Activated CD8-positive, alpha-beta T cell treated with anti-CD3 and anti-CD28 coated beads for 36 hours (primary cell): Measurements from ENCODE around the gene HES1. TPM values are rescaled to one million over a fixed set of nuclear protein-coding genes. Genes with fewer than 3 reads are reported as not detected.
A peak's percentile ranks its signal among the peaks of the same experiment; 100 is the strongest.
"Not testable (repeated sequence)": the region's sequence is repeated elsewhere in the genome, so short reads cannot be mapped to it uniquely, and the experiment has no call there.

Source experiments
- ATAC-seq: fragments of 200-7000 bp; cut with Tn5 transposase; one replicate; pipeline ENCODE4 v1.10.0; 2021; ENCODE audit warnings: mild to moderate bottlenecking, moderate library complexity
- CTCF ChIA-PET: fragments of 350-600 bp; sonication (Branson Sonifier 250); formaldehyde crosslinking; loops from one replicate; lab custom pipeline; 2021; ENCODE audit warnings: antibody characterized with exemption; lab: Charles Lee
- POLR2A ChIA-PET: fragments of 350-600 bp; sonication (Branson Sonifier 250); formaldehyde crosslinking; loops from one replicate; lab custom pipeline; 2021; ENCODE audit warnings: antibody characterized with exemption; lab: Charles Lee
- DNase-seq: peaks from one replicate; pipeline ENCODE4 v3.0.0-alpha.2; 2020
- H3K27ac Mint-ChIP-seq: one replicate; pipeline ENCODE4 v1.8.0; 2021; ENCODE audit warnings: mild to moderate bottlenecking, mixed read lengths
- H3K27me3 Mint-ChIP-seq: one replicate; pipeline ENCODE4 v1.8.0; 2021; ENCODE audit warnings: mixed read lengths
- H3K36me3 Mint-ChIP-seq: one replicate; pipeline ENCODE4 v1.8.0; 2021; ENCODE audit warnings: low read depth, mixed read lengths
- H3K4me1 Mint-ChIP-seq: one replicate; pipeline ENCODE4 v1.8.0; 2021; ENCODE audit warnings: low read depth, mixed read lengths
- H3K4me3 Mint-ChIP-seq: one replicate; pipeline ENCODE4 v1.8.0; 2021; ENCODE audit warnings: mild to moderate bottlenecking, moderate library complexity, mixed read lengths
- H3K9me3 Mint-ChIP-seq: one replicate; pipeline ENCODE4 v1.8.0; 2021; ENCODE audit warnings: mixed read lengths
- CTCF ChIP-seq: fragments of 200-600 bp; IDR thresholded peaks from one replicate; pipeline ENCODE4 v1.8.0; 2022; ENCODE audit warnings: antibody characterized with exemption, mild to moderate bottlenecking
- intact Hi-C: fragments of 100-400 bp; cut with micrococcal nuclease; formaldehyde crosslinking; loops from one replicate; pipeline ENCODE4 v1.10.0; 2022
- total RNA-seq, 2 experiments: library from RNA; stranded (reverse); gene quantifications; one replicate each; pipeline ENCODE4 v1.2.3, GENCODE V29; 2021

The HES1 gene
- total RNA-seq, 2 experiments from 2014 or later = not detected

- H3K4me3 Mint-ChIP-seq = no peak overlapping the region
- H3K27ac Mint-ChIP-seq = no peak overlapping the region
- H3K36me3 Mint-ChIP-seq = no peaks in the 10 kb centered on the region
- no peaks in the 10 kb centered on the region for H3K9me3 Mint-ChIP-seq
- ChIA-PET POLR2A (no interaction called here), CTCF (no interaction called here)
- intact Hi-C loops = no loop called here
- ATAC-seq = peak; percentile 77
- TF ChIP-seq CTCF = no peak
- peak; percentile 50 for DNase-seq
- peaks cover 9% of the 10 kb centered on the region for H3K27me3 Mint-ChIP-seq
- no peaks in the 10 kb centered on the region for H3K4me1 Mint-ChIP-seq
These were observed 46.4 kb upstream of the HES1 start for GRCh38 chr3:194089357-194090177.

- POLR2A ChIA-PET, ATAC-seq, H3K27me3 Mint-ChIP-seq, H3K27ac Mint-ChIP-seq, H3K36me3 Mint-ChIP-seq, H3K4me3 Mint-ChIP-seq, DNase-seq, H3K9me3 Mint-ChIP-seq, CTCF ChIA-PET, H3K4me1 Mint-ChIP-seq, intact Hi-C loops: not testable (repeated sequence)
These were observed 45.8 kb upstream of the HES1 start for GRCh38 chr3:194090178-194090555.

DNA sequence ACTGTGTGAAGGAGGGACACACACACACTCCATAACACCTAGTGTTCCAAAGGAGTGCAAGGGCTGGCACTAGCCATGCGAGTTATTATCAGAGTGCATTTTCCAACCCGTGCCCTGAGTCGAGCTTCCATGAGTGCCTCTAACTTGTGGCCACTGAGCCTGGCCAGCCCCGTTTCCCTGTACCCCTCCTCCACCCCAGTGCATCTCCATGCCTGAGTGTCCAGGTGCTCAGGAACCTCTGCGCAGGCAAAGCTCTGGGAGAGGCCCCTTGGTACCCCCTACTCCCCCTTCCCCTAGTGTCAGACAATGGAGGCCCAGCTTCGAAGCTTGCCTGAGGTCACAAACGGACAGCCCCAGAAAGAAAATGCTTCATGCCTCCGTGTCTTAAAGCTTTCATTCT, 45.2 kb upstream of the HES1 start:
- POLR2A ChIA-PET = interaction anchor here (0.7 kb wide), 1 partner anchor 27 kb away, joined by 3 read pairs; no protein-coding TSS in a partner anchor
- H3K9me3 Mint-ChIP-seq = no peaks in the 10 kb centered on the region

DNA sequence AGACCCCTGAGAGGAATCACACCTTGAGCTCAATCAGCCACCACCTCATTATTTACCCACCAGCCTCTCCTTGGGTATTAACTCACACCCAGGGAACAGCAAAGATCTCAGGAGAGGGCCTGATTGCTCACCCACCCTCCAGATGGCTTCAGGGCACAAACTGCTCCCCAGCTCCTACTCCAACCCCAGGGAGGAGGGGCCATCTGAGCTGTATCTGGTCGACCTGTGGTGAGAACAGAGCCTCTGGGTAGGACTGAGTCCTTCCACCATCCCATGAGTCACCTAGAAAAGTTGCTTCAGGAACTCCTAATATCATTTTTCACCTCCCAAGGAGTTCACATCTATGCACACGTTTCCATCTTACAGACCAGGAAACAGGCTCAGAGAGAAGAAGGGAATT, 44.8 kb upstream of the HES1 start:
- H3K36me3 Mint-ChIP-seq = no peaks in the 10 kb centered on the region
- H3K27me3 Mint-ChIP-seq = peaks cover 6% of the 10 kb centered on the region
- H3K4me1 Mint-ChIP-seq = peaks cover 7% of the 10 kb centered on the region
- CTCF ChIA-PET = no interaction called here
- ATAC-seq = no peak
- POLR2A ChIA-PET = interaction anchor here (0.7 kb wide), 1 partner anchor 27 kb away, joined by 3 read pairs; no protein-coding TSS in a partner anchor
- intact Hi-C loops = no loop called here
- H3K27ac Mint-ChIP-seq = no peak overlapping the region
- TF ChIP-seq CTCF = no peak
- no peak overlapping the region for H3K4me3 Mint-ChIP-seq
- H3K9me3 Mint-ChIP-seq = no peaks in the 10 kb centered on the region
- DNase-seq = no peak

More for the DNA sequence above, 45.2 kb upstream of the HES1 start:
- H3K4me1 Mint-ChIP-seq = peaks cover 7% of the 10 kb centered on the region
- no peak for TF ChIP-seq CTCF
- H3K27me3 Mint-ChIP-seq = peaks cover 9% of the 10 kb centered on the region
- no peaks in the 10 kb centered on the region for H3K36me3 Mint-ChIP-seq
- intact Hi-C loops = no loop called here
- no peak overlapping the region for H3K4me3 Mint-ChIP-seq
- no peak for DNase-seq
- H3K27ac Mint-ChIP-seq = no peak overlapping the region
- CTCF ChIA-PET = no interaction called here
- ATAC-seq = no peak

GRCh38 chr3:194091897-194092296, 44.1 kb upstream of the HES1 start:
- H3K9me3 Mint-ChIP-seq, ATAC-seq, CTCF ChIA-PET, H3K4me3 Mint-ChIP-seq, H3K36me3 Mint-ChIP-seq, POLR2A ChIA-PET, H3K4me1 Mint-ChIP-seq, H3K27ac Mint-ChIP-seq, intact Hi-C loops, DNase-seq, H3K27me3 Mint-ChIP-seq: not testable (repeated sequence)

DNA sequence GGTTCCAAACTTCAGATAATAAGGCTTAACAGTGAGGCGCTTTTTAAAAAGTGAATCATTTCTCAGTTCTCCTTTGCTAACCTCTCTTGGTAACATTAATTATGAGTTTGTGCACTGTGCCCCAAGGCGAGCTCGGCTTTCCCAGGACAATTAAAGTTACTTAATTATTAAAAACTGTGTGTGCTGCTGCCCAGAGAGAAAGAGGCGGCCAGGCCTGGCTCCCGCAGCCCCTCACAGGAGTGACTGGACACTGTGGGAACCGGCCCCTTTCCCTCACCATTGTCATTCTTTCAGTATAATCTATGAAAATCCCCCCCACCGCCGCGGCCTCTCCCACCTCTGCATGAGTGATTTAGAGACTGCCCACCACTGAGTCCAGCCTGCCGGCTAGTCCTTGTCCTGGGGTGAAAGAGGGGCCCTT, 43.1 kb upstream of the HES1 start:
- ChIA-PET CTCF (no interaction called here), POLR2A (no interaction called here)
- peaks cover 7% of the 10 kb centered on the region for H3K4me1 Mint-ChIP-seq
- DNase-seq (no peak), ATAC-seq (no peak)
- intact Hi-C loops = no loop called here
- no peaks in the 10 kb centered on the region for H3K36me3 Mint-ChIP-seq
- H3K27me3 Mint-ChIP-seq = peaks cover 3% of the 10 kb centered on the region
- no peak overlapping the region for H3K4me3 Mint-ChIP-seq
- TF ChIP-seq CTCF = no peak
- no peaks in the 10 kb centered on the region for H3K9me3 Mint-ChIP-seq
- no peak overlapping the region for H3K27ac Mint-ChIP-seq
